GM13976 (cell line): Measurements from ENCODE around the gene SERTAD4.

Experiments used
- DNase-seq: peaks from one replicate; pipeline ENCODE4 v3.0.0; 2012; ENCODE audit warnings: low spot score
- in situ Hi-C: fragments of 300-500 bp; cut with MboI; formaldehyde crosslinking; loops from one replicate; pipeline ENCODE4 v1.12.0; 2022; ENCODE audit warnings: low sequenced_read_pairs, mixed read lengths, inconsistent platforms; ENCODE audit not compliant: unreplicated experiment
- TF ChIP-seq, protein P1 (sequence below): IDR thresholded peaks from 2 replicates; pipeline ENCODE4 v1.5.1; 2012; ENCODE audit warnings: borderline replicate concordance, mild to moderate bottlenecking; ENCODE audit not compliant: insufficient read depth; ENCODE audit errors: extremely low read depth, missing control alignments, control extremely low read depth

Gene SERTAD4

DNA sequence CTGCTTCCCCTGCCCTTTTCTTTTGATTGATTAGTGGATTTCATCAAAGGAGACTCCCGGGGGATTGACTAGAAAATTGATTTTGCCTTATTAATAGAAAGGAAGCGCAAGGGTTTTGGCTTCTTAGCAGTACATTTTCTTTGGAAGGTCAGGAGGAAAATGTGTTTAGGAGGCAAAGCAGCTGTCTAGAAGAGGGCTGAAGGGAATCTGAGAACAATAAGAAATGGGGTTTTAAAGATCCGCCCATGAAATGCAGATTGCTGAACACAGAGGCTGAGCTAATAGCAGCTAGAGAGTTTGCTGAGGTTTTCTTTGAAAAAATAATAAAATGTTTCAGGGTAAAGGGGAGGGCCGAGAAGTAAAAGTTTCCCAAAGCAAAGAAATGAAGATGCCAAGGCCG lies 4.9 kb downstream of the SERTAD4 start:
- in situ Hi-C loops = no loop called here
- TF ChIP-seq, protein P1, sequence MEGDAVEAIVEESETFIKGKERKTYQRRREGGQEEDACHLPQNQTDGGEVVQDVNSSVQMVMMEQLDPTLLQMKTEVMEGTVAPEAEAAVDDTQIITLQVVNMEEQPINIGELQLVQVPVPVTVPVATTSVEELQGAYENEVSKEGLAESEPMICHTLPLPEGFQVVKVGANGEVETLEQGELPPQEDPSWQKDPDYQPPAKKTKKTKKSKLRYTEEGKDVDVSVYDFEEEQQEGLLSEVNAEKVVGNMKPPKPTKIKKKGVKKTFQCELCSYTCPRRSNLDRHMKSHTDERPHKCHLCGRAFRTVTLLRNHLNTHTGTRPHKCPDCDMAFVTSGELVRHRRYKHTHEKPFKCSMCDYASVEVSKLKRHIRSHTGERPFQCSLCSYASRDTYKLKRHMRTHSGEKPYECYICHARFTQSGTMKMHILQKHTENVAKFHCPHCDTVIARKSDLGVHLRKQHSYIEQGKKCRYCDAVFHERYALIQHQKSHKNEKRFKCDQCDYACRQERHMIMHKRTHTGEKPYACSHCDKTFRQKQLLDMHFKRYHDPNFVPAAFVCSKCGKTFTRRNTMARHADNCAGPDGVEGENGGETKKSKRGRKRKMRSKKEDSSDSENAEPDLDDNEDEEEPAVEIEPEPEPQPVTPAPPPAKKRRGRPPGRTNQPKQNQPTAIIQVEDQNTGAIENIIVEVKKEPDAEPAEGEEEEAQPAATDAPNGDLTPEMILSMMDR = no peak
- no peak for DNase-seq

DNA sequence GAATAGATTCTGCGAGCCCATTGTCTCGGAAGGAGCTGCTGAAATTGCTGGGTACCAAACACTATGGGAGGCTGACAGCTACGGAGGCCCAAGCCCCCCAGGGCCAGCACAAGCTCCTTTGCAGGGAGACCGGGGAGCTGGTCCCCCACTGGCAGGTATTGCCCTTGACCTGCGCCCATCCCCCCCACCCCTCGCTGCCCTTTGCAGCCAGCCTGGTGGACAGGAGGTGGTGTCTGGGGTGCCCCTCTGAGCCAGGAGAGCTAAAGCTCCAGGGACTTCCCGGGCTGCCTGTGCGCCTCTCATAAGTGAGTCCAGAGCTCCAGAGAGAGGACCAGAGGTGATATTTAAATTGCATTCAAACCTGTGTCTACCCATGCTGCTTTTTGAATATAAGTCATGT lies 5.4 kb downstream of the SERTAD4 start:
- TF ChIP-seq, protein P1 = no peak
- in situ Hi-C loops = no loop called here
- DNase-seq = no peak

DNA sequence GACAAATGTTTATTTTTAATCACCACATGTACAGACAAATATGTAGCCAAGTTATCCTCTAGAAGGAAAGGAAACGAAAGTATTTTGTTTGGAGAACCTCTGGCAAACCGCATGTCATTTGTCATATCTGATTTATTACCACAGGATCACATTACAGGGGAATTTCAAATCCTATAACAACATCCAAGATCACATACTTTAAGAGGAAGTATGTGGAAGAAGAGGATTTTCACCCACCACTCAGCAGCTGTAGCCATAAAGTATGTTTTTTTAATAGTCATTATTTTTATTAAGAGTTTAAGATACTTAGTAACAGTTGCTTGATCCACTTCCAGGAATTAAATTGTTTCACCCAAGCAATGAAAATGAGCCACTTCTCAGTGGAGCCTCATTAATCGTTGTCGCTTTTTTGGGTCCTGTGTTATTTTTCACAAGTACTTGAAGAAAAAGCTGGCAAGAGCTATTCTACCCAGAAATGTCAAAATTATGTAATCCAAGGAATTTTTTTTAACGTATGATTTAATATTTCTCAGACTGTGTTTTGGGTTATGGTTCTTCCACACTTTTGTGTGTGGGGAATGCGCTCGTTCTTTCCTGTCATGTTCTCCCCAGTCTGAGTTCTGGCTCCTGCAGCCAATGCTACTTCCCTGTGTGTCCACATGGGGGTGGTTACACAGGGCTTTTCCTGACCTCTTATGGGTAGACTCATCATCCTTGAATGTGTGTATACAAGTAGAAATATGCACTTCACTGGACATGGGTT lies 6.9 kb downstream of the SERTAD4 start:
- DNase-seq = no peak
- in situ Hi-C loops = no loop called here

DNA sequence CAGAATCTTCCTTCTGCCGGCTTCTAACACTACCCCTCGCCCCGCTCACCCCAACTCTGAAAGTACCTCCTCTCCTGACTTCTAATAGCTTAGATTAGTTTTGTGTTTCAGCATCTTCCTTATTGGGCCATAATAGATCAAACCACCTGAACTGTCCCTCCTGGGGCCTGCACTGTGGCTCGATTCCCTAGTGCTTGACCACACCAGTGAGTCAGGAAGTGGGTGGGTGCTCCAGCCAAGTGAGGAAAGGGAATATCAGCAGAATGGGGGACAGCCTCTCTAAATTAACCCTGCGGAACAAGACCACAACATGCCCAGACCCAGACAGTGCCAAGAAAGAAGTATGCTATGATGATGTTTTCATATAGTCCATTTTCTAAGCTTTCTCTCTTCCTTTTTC lies 8.5 kb downstream of the SERTAD4 start:
- TF ChIP-seq, protein P1 = no peak
- in situ Hi-C loops = no loop called here
- DNase-seq = no peak

More for the DNA sequence above, 6.9 kb downstream of the SERTAD4 start:
- TF ChIP-seq, protein P1 = no peak

DNA sequence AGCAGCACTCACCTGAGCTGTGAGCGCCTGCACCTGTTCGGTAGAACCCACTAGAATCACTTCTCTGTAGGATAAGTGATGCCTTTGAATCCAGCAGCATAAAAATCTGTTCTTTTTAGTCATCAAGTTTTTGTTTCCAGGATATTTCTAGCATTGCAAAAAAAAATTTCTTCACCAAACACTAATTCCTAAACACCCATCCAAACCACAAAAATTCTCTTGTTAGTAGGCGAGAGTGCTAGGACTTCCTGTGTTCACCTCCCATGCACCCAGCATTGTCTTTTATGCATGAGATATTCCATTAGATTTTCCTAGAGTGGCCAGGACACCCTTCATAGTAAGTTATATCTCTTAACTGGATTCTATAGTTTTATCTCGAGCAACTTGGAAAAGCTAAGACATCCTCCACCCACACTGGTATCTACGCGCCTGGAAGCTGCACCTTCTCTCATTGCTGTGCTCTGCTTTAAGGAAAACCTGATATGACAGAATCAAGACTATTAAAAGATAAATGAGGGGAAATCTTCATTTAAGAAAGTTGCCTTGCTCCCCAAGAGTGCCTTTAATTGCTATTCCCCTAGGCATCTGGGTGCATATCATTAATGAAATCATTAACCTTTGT lies 12.3 kb downstream of the SERTAD4 start:
- TF ChIP-seq, protein P1 = no peak
- in situ Hi-C loops = no loop called here
- DNase-seq = no peak

DNA sequence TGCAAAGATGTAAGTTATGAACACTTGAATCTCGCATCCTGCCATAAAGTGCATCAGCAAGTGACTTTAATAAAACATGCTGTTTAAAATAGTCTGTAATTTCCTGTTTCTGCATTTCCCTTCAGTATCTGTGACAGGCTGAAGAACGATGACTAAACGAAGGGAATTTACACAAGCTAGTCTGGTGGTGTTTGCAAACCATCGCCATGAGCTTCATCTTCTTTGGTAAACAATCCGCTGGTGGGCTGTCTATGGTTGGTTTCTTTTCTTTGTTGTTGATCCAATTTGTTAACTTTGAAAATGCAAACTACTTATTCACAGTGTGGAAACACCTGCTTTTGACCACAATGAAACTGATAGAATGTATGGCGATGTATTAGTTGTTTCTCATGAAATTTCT lies 13.9 kb downstream of the SERTAD4 start:
- TF ChIP-seq, protein P1 = no peak
- in situ Hi-C loops = no loop called here
- DNase-seq = no peak
